B cell (primary cell): ENCODE data around the gene GRK1. TPM values are rescaled to one million over a fixed set of nuclear protein-coding genes. Genes with fewer than 3 reads are reported as not detected.

Experiments
- polyA plus RNA-seq: library from polyadenylated mRNA; depleted of rRNA; stranded (reverse); fragments of >200 nt; gene quantifications from 2 replicates; pipeline ENCODE4 v1.2.3, GENCODE V29; 2012
- total RNA-seq, 2 donors: library from RNA; stranded (reverse); fragments of 120-200 nt in 1 of 2; gene quantifications; 1 replicate in 1 of 2; 2 replicates in 1 of 2; pipeline versions ENCODE4 v1.2.3 to v1.2.4, GENCODE V29; 2013 to 2022

The GRK1 gene
- total and polyA plus RNA-seq, 2 donors (not counting 1 experiment from before 2014, with no cell fraction given) = not detected

Other genes starting within 250 kb of the GRK1 start
- 1.3 and 2.2 TPM in 2 replicates for gene ADPRHL1, start 213.7 kb upstream of the GRK1 start, total RNA-seq
- gene ADPRHL1, start 213.7 kb upstream of the GRK1 start, polyA plus RNA-seq = 0.28 and 0.43 TPM in 2 replicates
- 38.2 and 41.3 TPM in 2 replicates for gene DCUN1D2, start 176.5 kb upstream of the GRK1 start, total RNA-seq
- gene DCUN1D2, start 176.5 kb upstream of the GRK1 start, polyA plus RNA-seq = 15.3 and 16.4 TPM in 2 replicates
- gene TFDP1, start 82.5 kb upstream of the GRK1 start, total RNA-seq = 31.1 and 33.8 TPM in 2 replicates
- 19.1 and 22.2 TPM in 2 replicates for gene TFDP1, start 82.5 kb upstream of the GRK1 start, polyA plus RNA-seq
- gene ATP4B, start 9.0 kb upstream of the GRK1 start, total RNA-seq = not detected in 2 replicates
- gene ATP4B, start 9.0 kb upstream of the GRK1 start, polyA plus RNA-seq = not detected in 2 replicates
- 5.9 and 8.2 TPM in 2 replicates for gene TMEM255B, start 92.0 kb downstream of the GRK1 start, total RNA-seq
- gene TMEM255B, start 92.0 kb downstream of the GRK1 start, polyA plus RNA-seq = 0.63 and 2.1 TPM in 2 replicates
- gene GAS6, start 196.9 kb downstream of the GRK1 start, total RNA-seq = 0.25 and 0.66 TPM in 2 replicates
- 0.78 and 1.2 TPM in 2 replicates for gene GAS6, start 196.9 kb downstream of the GRK1 start, polyA plus RNA-seq